GM23338 (cell line): ENCODE measurements around the gene CLIP1.

ENCODE experiments used
- CREB1 ChIP-seq: fragments of 250-450 bp; sonication (Bioruptor Pico); IDR thresholded peaks from 2 replicates; pipeline ENCODE4 v1.5.0; 2020; ENCODE audit warnings: low read depth, mild to moderate bottlenecking, moderate library complexity
- EZH2 ChIP-seq: fragments of 200-600 bp; sonication (generic); IDR thresholded peaks from one replicate; pipeline ENCODE4 v1.8.0; 2017; ENCODE audit warnings: antibody characterized with exemption, mild to moderate bottlenecking, low read depth; ENCODE audit not compliant: unreplicated experiment
- EZH2phosphoT487 ChIP-seq: fragments of 200-600 bp; sonication (generic); IDR thresholded peaks from one replicate; pipeline ENCODE4 v1.8.1; 2018; ENCODE audit warnings: antibody characterized with exemption; ENCODE audit not compliant: unreplicated experiment
- JUNB ChIP-seq: IDR thresholded peaks from one replicate; pipeline ENCODE4 v1.6.1; 2016; ENCODE audit warnings: antibody characterized with exemption; ENCODE audit not compliant: unreplicated experiment
- POLR2AphosphoS5 ChIP-seq: IDR thresholded peaks from 2 replicates; pipeline ENCODE4 v1.6.1; 2016; ENCODE audit warnings: antibody characterized with exemption, low read depth
- TF ChIP-seq, protein P1 (sequence below), 2 experiments: fragments of 200-600 bp in 1 of 2; sonication (generic) in 1 of 2; conservative IDR thresholded peaks; 2 replicates each; pipeline versions ENCODE4 v1.5.1 to v1.6.1; 2016 to 2017; ENCODE audit warnings: antibody characterized with exemption in 2 of 2, low read depth in 2 of 2, mild to moderate bottlenecking in 2 of 2, moderate library complexity in 1 of 2
- TF ChIP-seq, protein P2 (sequence below): IDR thresholded peaks from 2 replicates; pipeline ENCODE4 v1.6.1; 2016; ENCODE audit warnings: antibody characterized with exemption
- TF ChIP-seq, protein P3 (sequence below): IDR thresholded peaks from one replicate; pipeline ENCODE4 v1.6.1; 2018; ENCODE audit warnings: antibody characterized with exemption; ENCODE audit not compliant: unreplicated experiment
- TF ChIP-seq, protein P4 (sequence below): fragments of 250-450 bp; sonication (Bioruptor Pico); IDR thresholded peaks from 2 replicates; pipeline ENCODE4 v1.5.0; 2020; ENCODE audit warnings: mild to moderate bottlenecking, moderate library complexity

DNA sequence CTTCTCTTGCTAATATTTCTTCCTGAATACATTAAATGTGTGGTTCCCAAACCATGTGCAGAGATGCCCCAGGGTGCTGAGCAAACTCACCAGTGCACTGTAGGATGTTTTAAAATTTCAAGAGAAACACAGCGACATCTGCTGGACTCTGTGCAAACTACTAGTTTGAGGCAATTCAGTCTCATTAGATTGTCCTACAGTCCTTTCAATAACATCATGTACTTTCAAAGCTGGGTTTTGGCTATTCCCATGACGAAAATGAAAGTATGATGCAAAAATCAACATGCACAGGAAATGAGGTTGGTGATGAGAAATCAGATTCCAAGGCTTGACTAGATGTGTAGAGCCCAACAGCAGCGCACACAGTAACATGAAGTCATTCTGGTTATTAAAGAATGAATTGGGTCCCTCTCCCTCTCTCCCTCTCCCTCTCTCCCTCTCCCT is 66.3 kb downstream of the CLIP1 start:
- TF ChIP-seq EZH2 (no peak), CREB1 (no peak), POLR2AphosphoS5 (no peak), JUNB (no peak), EZH2phosphoT487 (no peak)
- TF ChIP-seq, protein P1, sequence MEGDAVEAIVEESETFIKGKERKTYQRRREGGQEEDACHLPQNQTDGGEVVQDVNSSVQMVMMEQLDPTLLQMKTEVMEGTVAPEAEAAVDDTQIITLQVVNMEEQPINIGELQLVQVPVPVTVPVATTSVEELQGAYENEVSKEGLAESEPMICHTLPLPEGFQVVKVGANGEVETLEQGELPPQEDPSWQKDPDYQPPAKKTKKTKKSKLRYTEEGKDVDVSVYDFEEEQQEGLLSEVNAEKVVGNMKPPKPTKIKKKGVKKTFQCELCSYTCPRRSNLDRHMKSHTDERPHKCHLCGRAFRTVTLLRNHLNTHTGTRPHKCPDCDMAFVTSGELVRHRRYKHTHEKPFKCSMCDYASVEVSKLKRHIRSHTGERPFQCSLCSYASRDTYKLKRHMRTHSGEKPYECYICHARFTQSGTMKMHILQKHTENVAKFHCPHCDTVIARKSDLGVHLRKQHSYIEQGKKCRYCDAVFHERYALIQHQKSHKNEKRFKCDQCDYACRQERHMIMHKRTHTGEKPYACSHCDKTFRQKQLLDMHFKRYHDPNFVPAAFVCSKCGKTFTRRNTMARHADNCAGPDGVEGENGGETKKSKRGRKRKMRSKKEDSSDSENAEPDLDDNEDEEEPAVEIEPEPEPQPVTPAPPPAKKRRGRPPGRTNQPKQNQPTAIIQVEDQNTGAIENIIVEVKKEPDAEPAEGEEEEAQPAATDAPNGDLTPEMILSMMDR (conservative IDR thresholded peaks at IDR 0.05; ENCODE audit: low read depth in 2 of 2): peak; percentile 72 to 90
- TF ChIP-seq, protein P2, sequence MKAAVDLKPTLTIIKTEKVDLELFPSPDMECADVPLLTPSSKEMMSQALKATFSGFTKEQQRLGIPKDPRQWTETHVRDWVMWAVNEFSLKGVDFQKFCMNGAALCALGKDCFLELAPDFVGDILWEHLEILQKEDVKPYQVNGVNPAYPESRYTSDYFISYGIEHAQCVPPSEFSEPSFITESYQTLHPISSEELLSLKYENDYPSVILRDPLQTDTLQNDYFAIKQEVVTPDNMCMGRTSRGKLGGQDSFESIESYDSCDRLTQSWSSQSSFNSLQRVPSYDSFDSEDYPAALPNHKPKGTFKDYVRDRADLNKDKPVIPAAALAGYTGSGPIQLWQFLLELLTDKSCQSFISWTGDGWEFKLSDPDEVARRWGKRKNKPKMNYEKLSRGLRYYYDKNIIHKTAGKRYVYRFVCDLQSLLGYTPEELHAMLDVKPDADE: no peak
- TF ChIP-seq, protein P3, sequence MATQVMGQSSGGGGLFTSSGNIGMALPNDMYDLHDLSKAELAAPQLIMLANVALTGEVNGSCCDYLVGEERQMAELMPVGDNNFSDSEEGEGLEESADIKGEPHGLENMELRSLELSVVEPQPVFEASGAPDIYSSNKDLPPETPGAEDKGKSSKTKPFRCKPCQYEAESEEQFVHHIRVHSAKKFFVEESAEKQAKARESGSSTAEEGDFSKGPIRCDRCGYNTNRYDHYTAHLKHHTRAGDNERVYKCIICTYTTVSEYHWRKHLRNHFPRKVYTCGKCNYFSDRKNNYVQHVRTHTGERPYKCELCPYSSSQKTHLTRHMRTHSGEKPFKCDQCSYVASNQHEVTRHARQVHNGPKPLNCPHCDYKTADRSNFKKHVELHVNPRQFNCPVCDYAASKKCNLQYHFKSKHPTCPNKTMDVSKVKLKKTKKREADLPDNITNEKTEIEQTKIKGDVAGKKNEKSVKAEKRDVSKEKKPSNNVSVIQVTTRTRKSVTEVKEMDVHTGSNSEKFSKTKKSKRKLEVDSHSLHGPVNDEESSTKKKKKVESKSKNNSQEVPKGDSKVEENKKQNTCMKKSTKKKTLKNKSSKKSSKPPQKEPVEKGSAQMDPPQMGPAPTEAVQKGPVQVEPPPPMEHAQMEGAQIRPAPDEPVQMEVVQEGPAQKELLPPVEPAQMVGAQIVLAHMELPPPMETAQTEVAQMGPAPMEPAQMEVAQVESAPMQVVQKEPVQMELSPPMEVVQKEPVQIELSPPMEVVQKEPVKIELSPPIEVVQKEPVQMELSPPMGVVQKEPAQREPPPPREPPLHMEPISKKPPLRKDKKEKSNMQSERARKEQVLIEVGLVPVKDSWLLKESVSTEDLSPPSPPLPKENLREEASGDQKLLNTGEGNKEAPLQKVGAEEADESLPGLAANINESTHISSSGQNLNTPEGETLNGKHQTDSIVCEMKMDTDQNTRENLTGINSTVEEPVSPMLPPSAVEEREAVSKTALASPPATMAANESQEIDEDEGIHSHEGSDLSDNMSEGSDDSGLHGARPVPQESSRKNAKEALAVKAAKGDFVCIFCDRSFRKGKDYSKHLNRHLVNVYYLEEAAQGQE: no peak
- TF ChIP-seq, protein P4, sequence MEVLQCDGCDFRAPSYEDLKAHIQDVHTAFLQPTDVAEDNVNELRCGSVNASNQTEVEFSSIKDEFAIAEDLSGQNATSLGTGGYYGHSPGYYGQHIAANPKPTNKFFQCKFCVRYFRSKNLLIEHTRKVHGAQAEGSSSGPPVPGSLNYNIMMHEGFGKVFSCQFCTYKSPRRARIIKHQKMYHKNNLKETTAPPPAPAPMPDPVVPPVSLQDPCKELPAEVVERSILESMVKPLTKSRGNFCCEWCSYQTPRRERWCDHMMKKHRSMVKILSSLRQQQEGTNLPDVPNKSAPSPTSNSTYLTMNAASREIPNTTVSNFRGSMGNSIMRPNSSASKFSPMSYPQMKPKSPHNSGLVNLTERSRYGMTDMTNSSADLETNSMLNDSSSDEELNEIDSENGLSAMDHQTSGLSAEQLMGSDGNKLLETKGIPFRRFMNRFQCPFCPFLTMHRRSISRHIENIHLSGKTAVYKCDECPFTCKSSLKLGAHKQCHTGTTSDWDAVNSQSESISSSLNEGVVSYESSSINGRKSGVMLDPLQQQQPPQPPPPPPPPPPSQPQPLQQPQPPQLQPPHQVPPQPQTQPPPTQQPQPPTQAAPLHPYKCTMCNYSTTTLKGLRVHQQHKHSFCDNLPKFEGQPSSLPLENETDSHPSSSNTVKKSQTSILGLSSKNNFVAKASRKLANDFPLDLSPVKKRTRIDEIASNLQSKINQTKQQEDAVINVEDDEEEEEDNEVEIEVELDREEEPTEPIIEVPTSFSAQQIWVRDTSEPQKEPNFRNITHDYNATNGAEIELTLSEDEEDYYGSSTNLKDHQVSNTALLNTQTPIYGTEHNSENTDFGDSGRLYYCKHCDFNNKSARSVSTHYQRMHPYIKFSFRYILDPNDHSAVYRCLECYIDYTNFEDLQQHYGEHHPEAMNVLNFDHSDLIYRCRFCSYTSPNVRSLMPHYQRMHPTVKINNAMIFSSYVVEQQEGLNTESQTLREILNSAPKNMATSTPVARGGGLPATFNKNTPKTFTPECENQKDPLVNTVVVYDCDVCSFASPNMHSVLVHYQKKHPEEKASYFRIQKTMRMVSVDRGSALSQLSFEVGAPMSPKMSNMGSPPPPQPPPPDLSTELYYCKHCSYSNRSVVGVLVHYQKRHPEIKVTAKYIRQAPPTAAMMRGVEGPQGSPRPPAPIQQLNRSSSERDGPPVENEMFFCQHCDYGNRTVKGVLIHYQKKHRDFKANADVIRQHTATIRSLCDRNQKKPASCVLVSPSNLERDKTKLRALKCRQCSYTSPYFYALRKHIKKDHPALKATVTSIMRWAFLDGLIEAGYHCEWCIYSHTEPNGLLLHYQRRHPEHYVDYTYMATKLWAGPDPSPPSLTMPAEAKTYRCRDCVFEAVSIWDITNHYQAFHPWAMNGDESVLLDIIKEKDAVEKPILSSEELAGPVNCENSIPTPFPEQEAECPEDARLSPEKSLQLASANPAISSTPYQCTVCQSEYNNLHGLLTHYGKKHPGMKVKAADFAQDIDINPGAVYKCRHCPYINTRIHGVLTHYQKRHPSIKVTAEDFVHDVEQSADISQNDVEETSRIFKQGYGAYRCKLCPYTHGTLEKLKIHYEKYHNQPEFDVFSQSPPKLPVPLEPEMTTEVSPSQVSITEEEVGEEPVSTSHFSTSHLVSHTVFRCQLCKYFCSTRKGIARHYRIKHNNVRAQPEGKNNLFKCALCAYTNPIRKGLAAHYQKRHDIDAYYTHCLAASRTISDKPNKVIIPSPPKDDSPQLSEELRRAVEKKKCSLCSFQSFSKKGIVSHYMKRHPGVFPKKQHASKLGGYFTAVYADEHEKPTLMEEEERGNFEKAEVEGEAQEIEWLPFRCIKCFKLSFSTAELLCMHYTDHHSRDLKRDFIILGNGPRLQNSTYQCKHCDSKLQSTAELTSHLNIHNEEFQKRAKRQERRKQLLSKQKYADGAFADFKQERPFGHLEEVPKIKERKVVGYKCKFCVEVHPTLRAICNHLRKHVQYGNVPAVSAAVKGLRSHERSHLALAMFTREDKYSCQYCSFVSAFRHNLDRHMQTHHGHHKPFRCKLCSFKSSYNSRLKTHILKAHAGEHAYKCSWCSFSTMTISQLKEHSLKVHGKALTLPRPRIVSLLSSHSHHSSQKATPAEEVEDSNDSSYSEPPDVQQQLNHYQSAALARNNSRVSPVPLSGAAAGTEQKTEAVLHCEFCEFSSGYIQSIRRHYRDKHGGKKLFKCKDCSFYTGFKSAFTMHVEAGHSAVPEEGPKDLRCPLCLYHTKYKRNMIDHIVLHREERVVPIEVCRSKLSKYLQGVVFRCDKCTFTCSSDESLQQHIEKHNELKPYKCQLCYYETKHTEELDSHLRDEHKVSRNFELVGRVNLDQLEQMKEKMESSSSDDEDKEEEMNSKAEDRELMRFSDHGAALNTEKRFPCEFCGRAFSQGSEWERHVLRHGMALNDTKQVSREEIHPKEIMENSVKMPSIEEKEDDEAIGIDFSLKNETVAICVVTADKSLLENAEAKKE (CRISPR knock-in tag): no peak
